DMS 273 treated with DMSO at 0.1 percent for 48 hours (cell line): ENCODE measurements around the gene HKDC1.

ENCODE experiments used
- DNase-seq: peaks from one replicate; lab custom pipeline; 2025; lab: John Stamatoyannopoulos, UW

HKDC1 gene

GRCh38 chr10:69215405-69216171 is 4.5 kb upstream of the HKDC1 start:
- no peak for DNase-seq

GRCh38 chr10:69216577-69217118 is 3.5 kb upstream of the HKDC1 start:
- no peak for DNase-seq

- DNase-seq = no peak
Observed at GRCh38 chr10:69217119-69217754, 2.9 kb upstream of the HKDC1 start.

GRCh38 chr10:69218831-69219230 is 1.3 kb upstream of the HKDC1 start:
- DNase-seq = no peak

GRCh38 chr10:69220507-69220906 is 375 bp downstream of the HKDC1 start:
- DNase-seq = no peak

DNA sequence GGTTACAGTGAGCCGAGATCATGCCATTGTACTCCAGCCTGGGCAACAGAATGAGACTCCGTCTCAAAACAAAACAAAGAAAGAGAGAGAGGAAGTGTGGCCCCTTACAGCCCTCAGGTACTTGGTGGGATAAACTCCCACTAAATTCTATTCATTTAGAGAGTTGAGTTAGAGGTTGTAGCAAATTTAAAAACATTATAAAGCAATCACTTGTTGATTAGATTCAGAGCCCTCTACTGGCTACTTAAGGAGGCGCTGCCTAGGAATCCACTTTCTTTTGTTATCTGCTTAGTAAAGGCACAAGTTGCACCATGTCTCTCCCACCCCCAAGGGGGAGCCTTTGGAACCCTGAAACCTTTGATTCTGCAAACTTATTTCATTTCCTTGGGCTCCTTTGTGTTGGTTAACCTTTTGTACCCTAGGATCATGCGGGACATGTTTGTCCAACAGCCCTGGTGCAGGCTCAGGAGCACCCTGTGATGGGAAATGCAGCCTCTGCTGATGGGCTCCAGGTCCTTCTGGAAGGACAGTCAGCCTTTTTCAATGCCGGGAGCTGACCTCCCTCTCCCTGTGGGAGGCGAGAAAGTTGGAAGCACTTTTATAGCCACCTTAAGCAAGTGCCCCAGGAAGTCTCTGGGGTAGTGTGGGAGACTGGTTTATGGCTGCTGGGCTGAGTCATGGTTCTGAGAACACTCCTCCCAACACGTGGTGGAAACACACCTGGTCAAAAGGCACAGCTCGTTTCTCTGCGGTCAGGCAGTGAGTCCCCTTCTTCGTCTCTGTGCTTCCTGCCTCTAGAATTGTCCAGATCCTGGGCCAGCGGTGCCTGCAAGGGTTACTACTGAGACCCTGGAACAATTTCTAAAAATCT is 2.3 kb downstream of the HKDC1 start:
- DNase-seq = no peak

- DNase-seq = no peak
Observed at GRCh38 chr10:69223028-69223342, 2.9 kb downstream of the HKDC1 start.

DNA sequence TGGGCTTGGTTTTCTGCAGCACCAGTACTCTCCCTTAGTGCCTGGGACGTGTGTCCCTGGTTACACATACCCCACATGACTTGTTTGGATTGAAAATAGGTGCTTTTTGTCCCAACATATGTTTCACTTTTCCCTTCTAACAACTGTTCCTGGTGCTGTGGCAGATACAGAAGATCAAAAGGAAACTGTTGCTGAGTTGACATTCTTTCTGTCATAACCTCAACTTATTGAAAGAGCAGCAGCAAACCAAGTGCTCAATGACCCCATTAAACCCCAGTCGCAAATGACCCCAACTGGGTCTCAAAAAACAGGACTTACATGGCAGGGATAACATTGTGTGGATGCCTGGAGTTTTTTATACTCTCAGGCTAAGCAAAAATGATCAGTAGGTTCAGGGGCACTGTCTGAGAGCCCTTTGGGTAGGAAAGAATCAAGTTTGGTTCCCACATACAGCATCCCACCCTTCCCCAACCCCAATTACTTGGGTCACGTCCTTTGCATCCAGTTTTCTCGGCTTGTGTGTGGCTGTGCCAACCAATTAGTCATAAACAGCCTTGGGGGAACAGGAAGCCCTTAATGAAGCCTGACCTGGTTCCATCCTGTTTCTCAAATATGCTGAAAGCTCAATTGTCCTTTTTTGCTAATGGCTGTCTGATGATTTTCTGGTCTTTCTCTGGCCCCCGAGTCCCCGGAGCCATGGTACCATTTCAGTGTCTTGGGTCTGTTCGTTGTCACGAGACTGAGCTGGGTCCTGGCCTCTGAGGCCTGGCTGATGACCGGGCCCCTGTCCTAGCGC is 4.9 kb downstream of the HKDC1 start:
- DNase-seq = no peak

GRCh38 chr10:69225681-69226080 is 5.5 kb downstream of the HKDC1 start:
- DNase-seq = no peak

DNA sequence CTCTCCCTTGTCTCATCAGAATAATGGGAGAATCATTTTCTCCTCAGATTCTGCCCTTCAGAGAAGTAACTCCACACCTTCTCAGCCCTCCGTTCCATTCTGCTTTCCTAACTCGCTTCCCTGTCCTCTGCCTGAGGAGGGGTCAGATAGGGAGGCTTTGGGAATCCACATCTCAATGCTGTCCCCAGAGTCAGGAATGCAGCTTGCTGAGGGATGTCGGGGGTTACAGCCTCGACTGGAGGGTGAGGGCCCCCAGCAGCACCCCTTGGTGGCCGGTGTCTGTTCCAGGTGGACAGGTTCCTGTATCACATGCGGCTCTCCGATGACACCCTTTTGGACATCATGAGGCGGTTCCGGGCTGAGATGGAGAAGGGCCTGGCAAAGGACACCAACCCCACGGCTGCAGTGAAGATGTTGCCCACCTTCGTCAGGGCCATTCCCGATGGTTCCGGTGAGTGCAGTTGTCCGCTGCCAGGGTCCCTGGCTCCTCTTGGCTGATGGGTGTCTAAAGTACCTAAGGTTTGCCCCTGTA is 6.9 kb downstream of the HKDC1 start:
- no peak for DNase-seq

- DNase-seq = no peak
Observed at GRCh38 chr10:69228151-69228550, 8.0 kb downstream of the HKDC1 start.

GRCh38 chr10:69229616-69229916 is 9.4 kb downstream of the HKDC1 start:
- DNase-seq = no peak

DNA sequence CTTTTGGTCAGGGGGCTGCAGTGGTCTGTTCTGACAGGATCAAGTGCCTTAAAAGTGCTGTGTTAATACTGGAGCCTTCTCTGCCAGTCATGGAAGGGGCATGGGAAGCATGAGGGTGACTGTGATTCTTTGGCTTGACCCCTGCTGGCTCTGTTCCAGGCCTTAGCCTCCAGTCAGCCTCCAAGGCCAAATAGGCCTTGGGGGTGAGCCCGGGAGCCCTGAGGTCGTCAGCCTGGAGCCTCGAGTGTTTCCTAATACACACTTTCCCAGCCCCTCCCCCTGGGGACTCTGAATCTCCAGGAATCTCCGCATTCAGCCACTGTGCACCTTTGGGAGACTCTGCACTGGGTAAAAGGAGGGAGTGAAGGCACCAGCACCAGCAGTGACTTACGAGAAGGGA is 10.0 kb downstream of the HKDC1 start:
- DNase-seq = no peak

GRCh38 chr10:69232252-69232651 is 12.1 kb downstream of the HKDC1 start:
- DNase-seq = no peak

- no peak for DNase-seq
Observed at GRCh38 chr10:69232736-69233480, 12.8 kb downstream of the HKDC1 start.

DNA sequence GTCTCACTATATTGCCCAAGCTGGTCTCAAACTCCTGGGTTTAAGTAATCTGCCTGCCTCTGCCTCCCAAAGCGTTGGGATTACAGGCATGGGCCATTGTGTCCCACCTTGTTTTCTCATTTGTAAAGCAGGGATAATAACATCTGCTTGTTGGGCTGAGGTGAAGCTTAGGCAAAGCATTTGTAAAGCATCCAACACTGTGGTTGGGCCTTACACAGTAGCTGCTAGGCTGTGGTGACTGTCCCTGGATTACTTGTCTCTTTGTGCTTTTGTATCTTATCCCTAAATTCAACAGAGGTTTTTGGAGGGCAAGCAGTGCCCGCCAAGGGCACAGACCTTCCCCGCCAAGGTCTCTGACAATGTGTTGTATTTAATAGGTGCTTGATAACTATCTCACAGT is 14.3 kb downstream of the HKDC1 start:
- DNase-seq = no peak

- DNase-seq = peak; percentile 20
Observed at GRCh38 chr10:69237528-69238159, 17.5 kb downstream of the HKDC1 start.

GRCh38 chr10:69239136-69239535 is 19.0 kb downstream of the HKDC1 start:
- DNase-seq = no peak

DNA sequence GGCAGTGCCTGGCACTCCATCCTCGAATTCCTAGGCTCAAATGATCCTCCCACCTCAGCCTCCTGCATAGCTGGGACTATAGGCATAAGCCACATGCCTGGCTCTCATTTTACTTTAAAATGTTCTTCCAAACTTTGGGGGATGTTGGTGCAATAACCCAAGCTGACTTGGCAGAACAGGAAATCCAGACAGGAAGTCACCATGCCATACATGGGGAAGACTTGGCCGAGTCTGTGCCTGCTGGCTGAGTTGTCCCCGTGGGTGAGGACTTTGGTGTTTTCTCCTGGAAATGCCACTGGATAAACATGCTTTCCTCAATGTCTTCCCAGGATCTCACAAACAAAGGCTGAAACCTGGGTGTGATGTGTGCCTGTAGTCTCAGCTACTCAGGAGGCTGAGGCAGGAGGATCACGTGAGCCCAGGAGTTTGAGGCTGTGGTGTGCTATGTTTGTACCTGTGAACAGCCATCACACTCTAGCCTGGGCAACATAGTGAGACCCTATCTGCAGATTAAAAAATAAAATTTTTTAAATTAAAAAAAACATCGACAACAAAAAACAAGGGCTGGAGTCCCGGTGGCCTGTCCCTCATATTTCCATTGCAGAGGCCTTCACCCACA is 19.8 kb downstream of the HKDC1 start:
- DNase-seq = no peak

GRCh38 chr10:69240455-69240854 is 20.3 kb downstream of the HKDC1 start:
- DNase-seq = no peak
